DOHH2 (cell line): Measurements from ENCODE around the gene UBE2S.

Source experiments
- CTCF ChIP-seq: fragments of 200-600 bp; sonication (generic); IDR thresholded peaks from one replicate; pipeline ENCODE4 v1.5.1; 2014; ENCODE audit warnings: antibody characterized with exemption, mild to moderate bottlenecking, low read depth, low read length; ENCODE audit not compliant: poor library complexity, severe bottlenecking
- EZH2phosphoT487 ChIP-seq: fragments of 200-600 bp; sonication (generic); IDR thresholded peaks from 2 replicates; pipeline ENCODE4 v1.6.1; 2017; ENCODE audit warnings: borderline replicate concordance, mild to moderate bottlenecking, antibody characterized with exemption, low read length, moderate library complexity, mixed read lengths

GRCh38 chr19:55410168-55410567 is 2.6 kb upstream of the UBE2S start:
- TF ChIP-seq CTCF (no peak), EZH2phosphoT487 (no peak)
